Measurements from ENCODE around the gene JAGN1. TPM values are rescaled to one million over a fixed set of nuclear protein-coding genes. Genes with fewer than 3 reads are reported as not detected.

The JAGN1 gene
- total and polyA plus RNA-seq, 9 of the 15 experiments (the other 6 are each of a cell fraction or from before 2014, with no cell fraction given) = 31.6 to 77.8 (median 40.3) TPM

- ChIA-PET POLR2A (interaction anchor here (0.5 to 0.9 kb wide), 3 partner anchors 9 to 88 kb away, joined by 3 to 4 read pairs (median 3); no protein-coding TSS in a partner anchor), CTCF (ENCODE audit: low intra/inter-chr PET ratio) (no interaction called here)
- H3K27me3 ChIP-seq (ENCODE audit: control insufficient read depth in 2 of 2, insufficient read depth in 2 of 2, low read length in 2 of 2) = no peaks in the 10 kb centered on the region
- no peak overlapping the region for H3K4me3 ChIP-seq
- no TSS peak for BruUV-seq (replicated peaks)
- H4K20me1 ChIP-seq (replicated peaks; ENCODE audit: control insufficient read depth, insufficient read depth, low read length) = no peaks in the 10 kb centered on the region
- FAIRE-seq (no peak), DNase-seq (ENCODE audit: extremely low read depth in 1 of 4, low spot score in 3 of 4) (no peak), ATAC-seq (no peak)
- no peaks in the 10 kb centered on the region for H3K79me2 ChIP-seq (ENCODE audit: control insufficient read depth, insufficient read depth, low read length)
- no peaks in the 10 kb centered on the region for H3K36me3 ChIP-seq (ENCODE audit: control insufficient read depth, insufficient read depth, low read length)
- in situ Hi-C loops (cut with MboI) (no loop called here), intact Hi-C loops (cut with micrococcal nuclease) (no loop called here)
- no peak overlapping the region for H3K4me2 ChIP-seq (ENCODE audit: insufficient read depth, low read length)
- H3K4me1 ChIP-seq (replicated peaks in 1 of 2; ENCODE audit: control insufficient read depth in 2 of 2, insufficient read depth in 2 of 2, low read length in 2 of 2) = peaks cover 6 to 20% of the 10 kb centered on the region in 2 experiments; a peak in 4 of 5 replicates
- H3K9ac ChIP-seq (ENCODE audit: insufficient read depth in 1 of 2, low read depth in 2 of 2, low read length in 2 of 2) = no peak overlapping the region; a peak in 1 of 4 replicates
- WGBS (ENCODE audit: insufficient coverage, low coverage, missing lambda C conversion rate) = 46% methylated on average over 12 of the region's 12 CpGs
- H3K9me3 ChIP-seq (replicated peaks; ENCODE audit: control insufficient read depth, insufficient read depth, low read depth, low read length) = no peaks in the 10 kb centered on the region
- no peaks in the 10 kb centered on the region for H3K9me1 ChIP-seq (ENCODE audit: control insufficient read depth, insufficient read depth, low read length)
- no peak overlapping the region for H2AFZ ChIP-seq (ENCODE audit: low read depth, low read length)
- H3K27ac ChIP-seq (ENCODE audit: extremely low read depth, low read depth, low read length) = no peak overlapping the region
- TF ChIP-seq MAZ (CRISPR knock-in tag; conservative IDR thresholded peaks at IDR 0.05 in 1 of 2, IDR thresholded peaks at IDR 0.05 in 1 of 2) = no peak
- no peak for TF ChIP-seq ZNF655 (CRISPR knock-in tag; IDR thresholded peaks at IDR 0.05)
- no peak for TF ChIP-seq POLR3A (IDR thresholded peaks at IDR 0.05; ENCODE audit: borderline replicate concordance, extremely low read depth, insufficient read depth, insufficient read length)
- TF ChIP-seq, protein P1, sequence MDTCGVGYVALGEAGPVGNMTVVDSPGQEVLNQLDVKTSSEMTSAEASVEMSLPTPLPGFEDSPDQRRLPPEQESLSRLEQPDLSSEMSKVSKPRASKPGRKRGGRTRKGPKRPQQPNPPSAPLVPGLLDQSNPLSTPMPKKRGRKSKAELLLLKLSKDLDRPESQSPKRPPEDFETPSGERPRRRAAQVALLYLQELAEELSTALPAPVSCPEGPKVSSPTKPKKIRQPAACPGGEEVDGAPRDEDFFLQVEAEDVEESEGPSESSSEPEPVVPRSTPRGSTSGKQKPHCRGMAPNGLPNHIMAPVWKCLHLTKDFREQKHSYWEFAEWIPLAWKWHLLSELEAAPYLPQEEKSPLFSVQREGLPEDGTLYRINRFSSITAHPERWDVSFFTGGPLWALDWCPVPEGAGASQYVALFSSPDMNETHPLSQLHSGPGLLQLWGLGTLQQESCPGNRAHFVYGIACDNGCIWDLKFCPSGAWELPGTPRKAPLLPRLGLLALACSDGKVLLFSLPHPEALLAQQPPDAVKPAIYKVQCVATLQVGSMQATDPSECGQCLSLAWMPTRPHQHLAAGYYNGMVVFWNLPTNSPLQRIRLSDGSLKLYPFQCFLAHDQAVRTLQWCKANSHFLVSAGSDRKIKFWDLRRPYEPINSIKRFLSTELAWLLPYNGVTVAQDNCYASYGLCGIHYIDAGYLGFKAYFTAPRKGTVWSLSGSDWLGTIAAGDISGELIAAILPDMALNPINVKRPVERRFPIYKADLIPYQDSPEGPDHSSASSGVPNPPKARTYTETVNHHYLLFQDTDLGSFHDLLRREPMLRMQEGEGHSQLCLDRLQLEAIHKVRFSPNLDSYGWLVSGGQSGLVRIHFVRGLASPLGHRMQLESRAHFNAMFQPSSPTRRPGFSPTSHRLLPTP (IDR thresholded peaks at IDR 0.05; ENCODE audit: borderline replicate concordance, extremely low read depth, insufficient read length) = no peak
- TF ChIP-seq, protein P2, sequence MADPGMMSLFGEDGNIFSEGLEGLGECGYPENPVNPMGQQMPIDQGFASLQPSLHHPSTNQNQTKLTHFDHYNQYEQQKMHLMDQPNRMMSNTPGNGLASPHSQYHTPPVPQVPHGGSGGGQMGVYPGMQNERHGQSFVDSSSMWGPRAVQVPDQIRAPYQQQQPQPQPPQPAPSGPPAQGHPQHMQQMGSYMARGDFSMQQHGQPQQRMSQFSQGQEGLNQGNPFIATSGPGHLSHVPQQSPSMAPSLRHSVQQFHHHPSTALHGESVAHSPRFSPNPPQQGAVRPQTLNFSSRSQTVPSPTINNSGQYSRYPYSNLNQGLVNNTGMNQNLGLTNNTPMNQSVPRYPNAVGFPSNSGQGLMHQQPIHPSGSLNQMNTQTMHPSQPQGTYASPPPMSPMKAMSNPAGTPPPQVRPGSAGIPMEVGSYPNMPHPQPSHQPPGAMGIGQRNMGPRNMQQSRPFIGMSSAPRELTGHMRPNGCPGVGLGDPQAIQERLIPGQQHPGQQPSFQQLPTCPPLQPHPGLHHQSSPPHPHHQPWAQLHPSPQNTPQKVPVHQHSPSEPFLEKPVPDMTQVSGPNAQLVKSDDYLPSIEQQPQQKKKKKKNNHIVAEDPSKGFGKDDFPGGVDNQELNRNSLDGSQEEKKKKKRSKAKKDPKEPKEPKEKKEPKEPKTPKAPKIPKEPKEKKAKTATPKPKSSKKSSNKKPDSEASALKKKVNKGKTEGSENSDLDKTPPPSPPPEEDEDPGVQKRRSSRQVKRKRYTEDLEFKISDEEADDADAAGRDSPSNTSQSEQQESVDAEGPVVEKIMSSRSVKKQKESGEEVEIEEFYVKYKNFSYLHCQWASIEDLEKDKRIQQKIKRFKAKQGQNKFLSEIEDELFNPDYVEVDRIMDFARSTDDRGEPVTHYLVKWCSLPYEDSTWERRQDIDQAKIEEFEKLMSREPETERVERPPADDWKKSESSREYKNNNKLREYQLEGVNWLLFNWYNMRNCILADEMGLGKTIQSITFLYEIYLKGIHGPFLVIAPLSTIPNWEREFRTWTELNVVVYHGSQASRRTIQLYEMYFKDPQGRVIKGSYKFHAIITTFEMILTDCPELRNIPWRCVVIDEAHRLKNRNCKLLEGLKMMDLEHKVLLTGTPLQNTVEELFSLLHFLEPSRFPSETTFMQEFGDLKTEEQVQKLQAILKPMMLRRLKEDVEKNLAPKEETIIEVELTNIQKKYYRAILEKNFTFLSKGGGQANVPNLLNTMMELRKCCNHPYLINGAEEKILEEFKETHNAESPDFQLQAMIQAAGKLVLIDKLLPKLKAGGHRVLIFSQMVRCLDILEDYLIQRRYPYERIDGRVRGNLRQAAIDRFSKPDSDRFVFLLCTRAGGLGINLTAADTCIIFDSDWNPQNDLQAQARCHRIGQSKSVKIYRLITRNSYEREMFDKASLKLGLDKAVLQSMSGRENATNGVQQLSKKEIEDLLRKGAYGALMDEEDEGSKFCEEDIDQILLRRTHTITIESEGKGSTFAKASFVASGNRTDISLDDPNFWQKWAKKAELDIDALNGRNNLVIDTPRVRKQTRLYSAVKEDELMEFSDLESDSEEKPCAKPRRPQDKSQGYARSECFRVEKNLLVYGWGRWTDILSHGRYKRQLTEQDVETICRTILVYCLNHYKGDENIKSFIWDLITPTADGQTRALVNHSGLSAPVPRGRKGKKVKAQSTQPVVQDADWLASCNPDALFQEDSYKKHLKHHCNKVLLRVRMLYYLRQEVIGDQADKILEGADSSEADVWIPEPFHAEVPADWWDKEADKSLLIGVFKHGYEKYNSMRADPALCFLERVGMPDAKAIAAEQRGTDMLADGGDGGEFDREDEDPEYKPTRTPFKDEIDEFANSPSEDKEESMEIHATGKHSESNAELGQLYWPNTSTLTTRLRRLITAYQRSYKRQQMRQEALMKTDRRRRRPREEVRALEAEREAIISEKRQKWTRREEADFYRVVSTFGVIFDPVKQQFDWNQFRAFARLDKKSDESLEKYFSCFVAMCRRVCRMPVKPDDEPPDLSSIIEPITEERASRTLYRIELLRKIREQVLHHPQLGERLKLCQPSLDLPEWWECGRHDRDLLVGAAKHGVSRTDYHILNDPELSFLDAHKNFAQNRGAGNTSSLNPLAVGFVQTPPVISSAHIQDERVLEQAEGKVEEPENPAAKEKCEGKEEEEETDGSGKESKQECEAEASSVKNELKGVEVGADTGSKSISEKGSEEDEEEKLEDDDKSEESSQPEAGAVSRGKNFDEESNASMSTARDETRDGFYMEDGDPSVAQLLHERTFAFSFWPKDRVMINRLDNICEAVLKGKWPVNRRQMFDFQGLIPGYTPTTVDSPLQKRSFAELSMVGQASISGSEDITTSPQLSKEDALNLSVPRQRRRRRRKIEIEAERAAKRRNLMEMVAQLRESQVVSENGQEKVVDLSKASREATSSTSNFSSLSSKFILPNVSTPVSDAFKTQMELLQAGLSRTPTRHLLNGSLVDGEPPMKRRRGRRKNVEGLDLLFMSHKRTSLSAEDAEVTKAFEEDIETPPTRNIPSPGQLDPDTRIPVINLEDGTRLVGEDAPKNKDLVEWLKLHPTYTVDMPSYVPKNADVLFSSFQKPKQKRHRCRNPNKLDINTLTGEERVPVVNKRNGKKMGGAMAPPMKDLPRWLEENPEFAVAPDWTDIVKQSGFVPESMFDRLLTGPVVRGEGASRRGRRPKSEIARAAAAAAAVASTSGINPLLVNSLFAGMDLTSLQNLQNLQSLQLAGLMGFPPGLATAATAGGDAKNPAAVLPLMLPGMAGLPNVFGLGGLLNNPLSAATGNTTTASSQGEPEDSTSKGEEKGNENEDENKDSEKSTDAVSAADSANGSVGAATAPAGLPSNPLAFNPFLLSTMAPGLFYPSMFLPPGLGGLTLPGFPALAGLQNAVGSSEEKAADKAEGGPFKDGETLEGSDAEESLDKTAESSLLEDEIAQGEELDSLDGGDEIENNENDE (IDR thresholded peaks at IDR 0.05; ENCODE audit: low read depth, low read length) = no peak
Measured at GRCh38 chr3:9867106-9867505, 23.3 kb upstream of the JAGN1 start.

Data from K562 (cell line).